HL-60 (cell line): ENCODE data around the gene AP2B1.

Source experiments
- DNase-seq, 2 experiments: peaks; one replicate each; pipeline ENCODE4 v3.0.0-alpha.2; 2010 to 2020; ENCODE audit warnings: low read depth in 1 of 2, low spot score in 1 of 2
- H3K27ac ChIP-seq: fragments of 250-450 bp; sonication (Bioruptor Pico); replicated peaks from 2 replicates; pipeline ENCODE4 v1.5.1; 2020; ENCODE audit warnings: mild to moderate bottlenecking, moderate library complexity
- H3K27me3 ChIP-seq: fragments of 250-450 bp; sonication (Bioruptor Pico); 2 replicates; pipeline ENCODE4 v1.5.1; 2021; ENCODE audit warnings: mild to moderate bottlenecking, moderate library complexity; ENCODE audit not compliant: insufficient read depth, poor library complexity, severe bottlenecking
- H3K4me3 ChIP-seq: replicated peaks from 2 replicates; pipeline ENCODE4 v1.5.1; 2011; ENCODE audit warnings: mild to moderate bottlenecking, control low read depth, low read length; ENCODE audit not compliant: insufficient read depth
- CTCF ChIP-seq: IDR thresholded peaks from one replicate; pipeline ENCODE4 v1.5.1; 2011; ENCODE audit warnings: low read length, control low read depth, inconsistent platforms; ENCODE audit not compliant: insufficient read depth
- GABPA ChIP-seq: IDR thresholded peaks from 2 replicates; pipeline ENCODE4 v1.6.1; 2012; ENCODE audit warnings: low read depth
- POLR2AphosphoS5 ChIP-seq: IDR thresholded peaks from 2 replicates; pipeline ENCODE4 v1.6.1; 2012; ENCODE audit warnings: low read depth
- SPI1 ChIP-seq: IDR thresholded peaks from 2 replicates; pipeline ENCODE4 v1.6.1; 2012; ENCODE audit warnings: low read depth, mild to moderate bottlenecking, borderline replicate concordance
- TF ChIP-seq, protein P1 (sequence below): IDR thresholded peaks from 2 replicates; pipeline ENCODE4 v1.6.1; 2012; ENCODE audit warnings: low read depth; ENCODE audit not compliant: insufficient replicate concordance

The AP2B1 gene

DNA sequence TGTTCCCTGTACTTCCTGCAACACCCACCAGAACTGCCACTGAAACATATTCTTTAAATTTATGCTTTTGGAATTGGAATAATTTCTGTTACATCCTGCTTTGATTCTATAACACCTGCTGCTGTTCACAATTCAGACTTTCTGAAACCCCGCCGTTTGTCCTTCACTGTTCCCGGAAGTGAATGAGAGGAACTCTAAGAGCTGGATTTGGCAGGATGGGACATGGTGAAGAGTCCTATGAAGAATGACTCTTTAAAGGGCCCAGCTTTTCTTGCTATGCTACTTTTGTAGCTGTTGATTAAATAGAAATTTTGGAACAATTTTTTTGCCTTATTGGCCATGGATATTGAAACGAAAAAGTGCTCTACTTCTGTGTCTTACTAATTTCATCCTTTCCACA lies 8.9 kb downstream of the AP2B1 start:
- H3K4me3 ChIP-seq = no peak overlapping the region
- no peak for TF ChIP-seq POLR2AphosphoS5
- TF ChIP-seq, protein P1, sequence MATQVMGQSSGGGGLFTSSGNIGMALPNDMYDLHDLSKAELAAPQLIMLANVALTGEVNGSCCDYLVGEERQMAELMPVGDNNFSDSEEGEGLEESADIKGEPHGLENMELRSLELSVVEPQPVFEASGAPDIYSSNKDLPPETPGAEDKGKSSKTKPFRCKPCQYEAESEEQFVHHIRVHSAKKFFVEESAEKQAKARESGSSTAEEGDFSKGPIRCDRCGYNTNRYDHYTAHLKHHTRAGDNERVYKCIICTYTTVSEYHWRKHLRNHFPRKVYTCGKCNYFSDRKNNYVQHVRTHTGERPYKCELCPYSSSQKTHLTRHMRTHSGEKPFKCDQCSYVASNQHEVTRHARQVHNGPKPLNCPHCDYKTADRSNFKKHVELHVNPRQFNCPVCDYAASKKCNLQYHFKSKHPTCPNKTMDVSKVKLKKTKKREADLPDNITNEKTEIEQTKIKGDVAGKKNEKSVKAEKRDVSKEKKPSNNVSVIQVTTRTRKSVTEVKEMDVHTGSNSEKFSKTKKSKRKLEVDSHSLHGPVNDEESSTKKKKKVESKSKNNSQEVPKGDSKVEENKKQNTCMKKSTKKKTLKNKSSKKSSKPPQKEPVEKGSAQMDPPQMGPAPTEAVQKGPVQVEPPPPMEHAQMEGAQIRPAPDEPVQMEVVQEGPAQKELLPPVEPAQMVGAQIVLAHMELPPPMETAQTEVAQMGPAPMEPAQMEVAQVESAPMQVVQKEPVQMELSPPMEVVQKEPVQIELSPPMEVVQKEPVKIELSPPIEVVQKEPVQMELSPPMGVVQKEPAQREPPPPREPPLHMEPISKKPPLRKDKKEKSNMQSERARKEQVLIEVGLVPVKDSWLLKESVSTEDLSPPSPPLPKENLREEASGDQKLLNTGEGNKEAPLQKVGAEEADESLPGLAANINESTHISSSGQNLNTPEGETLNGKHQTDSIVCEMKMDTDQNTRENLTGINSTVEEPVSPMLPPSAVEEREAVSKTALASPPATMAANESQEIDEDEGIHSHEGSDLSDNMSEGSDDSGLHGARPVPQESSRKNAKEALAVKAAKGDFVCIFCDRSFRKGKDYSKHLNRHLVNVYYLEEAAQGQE = no peak
- no peak for TF ChIP-seq SPI1
- TF ChIP-seq GABPA = no peak
- no peak for TF ChIP-seq CTCF

DNA sequence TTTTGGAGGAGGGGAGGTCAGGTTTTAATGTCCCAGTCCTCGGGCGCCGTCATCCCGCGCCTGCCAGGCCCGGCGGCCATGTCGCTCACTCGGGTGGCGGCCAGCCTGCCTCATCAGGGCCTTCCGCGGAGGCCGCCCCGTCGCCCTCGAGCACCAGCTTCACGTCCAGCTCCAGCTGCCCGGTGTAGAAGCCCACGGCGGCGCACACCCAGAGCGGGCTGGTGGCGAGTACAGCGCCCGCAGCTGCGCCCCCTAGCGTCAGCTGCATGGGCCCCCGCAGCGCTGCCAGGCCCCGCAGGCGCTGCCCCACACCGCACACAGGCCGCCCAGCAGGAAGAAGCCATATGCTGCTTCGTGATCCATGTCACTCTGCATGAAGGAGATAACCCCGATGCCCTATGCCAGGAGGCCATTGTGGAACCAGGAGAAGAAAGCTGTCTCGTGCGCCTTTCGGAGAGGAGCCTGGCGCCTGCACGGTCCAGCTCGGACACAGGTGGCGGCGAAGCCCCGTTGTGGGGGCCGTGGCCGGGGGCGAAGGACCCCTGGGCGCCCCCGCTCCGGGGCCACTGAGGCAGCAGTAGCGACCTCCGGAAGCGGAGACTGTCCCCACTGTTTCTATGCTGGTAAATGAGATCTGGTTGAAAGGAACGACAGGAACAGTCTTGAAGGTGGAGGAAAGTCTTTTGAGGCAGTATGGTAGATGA lies 9.6 kb downstream of the AP2B1 start:
- DNase-seq = no peak
- no peak overlapping the region for H3K4me3 ChIP-seq
- no peaks in the 10 kb centered on the region for H3K27me3 ChIP-seq
- no peak overlapping the region for H3K27ac ChIP-seq
- TF ChIP-seq CTCF = no peak

More for the DNA sequence above, 8.9 kb downstream of the AP2B1 start:
- DNase-seq = no peak
- H3K27ac ChIP-seq = no peak overlapping the region
- H3K27me3 ChIP-seq = no peaks in the 10 kb centered on the region

GRCh38 chr17:35597604-35598003 lies 10.5 kb downstream of the AP2B1 start:
- TF ChIP-seq CTCF = no peak
- no peak for TF ChIP-seq GABPA
- TF ChIP-seq POLR2AphosphoS5 = no peak
- TF ChIP-seq SPI1 = no peak
- TF ChIP-seq, protein P1 = no peak
- Histone ChIP-seq H3K27ac (no peak overlapping the region), H3K27me3 (no peaks in the 10 kb centered on the region), H3K4me3 (no peak overlapping the region)
- no peak for DNase-seq

DNA sequence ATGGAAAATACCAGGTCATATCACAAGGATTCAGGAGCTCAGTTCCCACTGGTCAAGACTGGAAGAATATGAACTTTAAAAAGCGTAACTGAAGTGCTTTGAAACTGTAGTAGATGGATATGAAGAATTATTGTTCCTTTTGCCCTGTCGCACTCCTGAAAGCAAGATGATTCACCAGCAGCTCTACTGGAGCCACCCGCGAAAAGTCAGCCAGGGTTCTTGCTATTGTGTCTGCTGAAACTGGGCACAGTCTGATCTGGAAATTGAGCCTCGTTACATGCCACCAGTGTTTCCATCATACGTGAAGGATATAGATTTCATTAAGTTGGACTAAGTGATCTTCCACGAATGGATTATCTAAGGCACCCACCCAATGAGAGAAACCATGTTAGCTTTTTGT lies 16.6 kb downstream of the AP2B1 start:
- H3K4me3 ChIP-seq = no peak overlapping the region
- no peak overlapping the region for H3K27ac ChIP-seq
- TF ChIP-seq POLR2AphosphoS5 = no peak
- TF ChIP-seq GABPA = no peak
- no peak for TF ChIP-seq CTCF
- TF ChIP-seq, protein P1 = no peak
- no peak for TF ChIP-seq SPI1
- no peaks in the 10 kb centered on the region for H3K27me3 ChIP-seq
- DNase-seq = no peak
